ENCODE data around the gene UPF1. TPM values are rescaled to one million over a fixed set of nuclear protein-coding genes. Genes with fewer than 3 reads are reported as not detected.
A peak's percentile ranks its signal among the peaks of the same experiment; 100 is the strongest.

UPF1 gene
- polyA plus RNA-seq, 3 donors, result 2.6 to 43.7 (median 3.2) TPM

GRCh38 chr19:18867751-18868150, 36.0 kb downstream of the UPF1 start:
- no peak overlapping the region for H3K4me3 Mint-ChIP-seq
- Histone ChIP-seq H3K9ac (ENCODE audit: insufficient read depth, low read length, poor library complexity, severe bottlenecking) (no peak overlapping the region), H3K9me3 (replicated peaks in 1 of 2; ENCODE audit: control insufficient read depth in 1 of 2, insufficient read depth in 1 of 2, low read length in 2 of 2) (no peaks in the 10 kb centered on the region), H3K79me2 (ENCODE audit: insufficient read depth, low read length) (no peaks in the 10 kb centered on the region), H3K4me2 (replicated peaks; ENCODE audit: extremely low read depth, low read length, poor library complexity, severe bottlenecking) (no peak overlapping the region), H3K27ac (ENCODE audit: low read depth in 1 of 2, low read length in 2 of 2) (no peak overlapping the region), H4K20me1 (ENCODE audit: insufficient read depth, low read length) (peaks cover 63% of the 10 kb centered on the region), H3K36me3 (replicated peaks in 1 of 2; ENCODE audit: control insufficient read depth in 1 of 2, insufficient read depth in 2 of 2, low read length in 2 of 2) (peaks cover 46 to 55% of the 10 kb centered on the region in 2 donors), H3K4me3 (replicated peaks in 1 of 3; ENCODE audit: low read depth in 2 of 3, low read length in 3 of 3) (no peak overlapping the region), H2AFZ (ENCODE audit: insufficient read depth, low read depth, low read length, poor library complexity, severe bottlenecking) (no peak overlapping the region), H3K4me1 (ENCODE audit: control insufficient read depth in 1 of 2, insufficient read depth in 2 of 2, low read length in 2 of 2) (peaks cover 6 to 7% of the 10 kb centered on the region in 2 donors), H3K27me3 (ENCODE audit: control insufficient read depth in 2 of 2, insufficient read depth in 2 of 2, low read length in 2 of 2) (peaks cover 0 to 24% of the 10 kb centered on the region in 2 donors)
- H3K36me3 Mint-ChIP-seq, result peaks cover 53 to 57% of the 10 kb centered on the region in 2 donors
- H3K27me3 Mint-ChIP-seq (ENCODE audit: low read depth in 3 of 3), result peaks cover 30 to 43% (median 33%) of the 10 kb centered on the region in 3 donors
- no peak overlapping the region for H3K27ac Mint-ChIP-seq
- intact Hi-C loops (cut with micrococcal nuclease), result no loop called here
- no peak for DNase-seq
- H3K9me3 Mint-ChIP-seq, result peaks cover 0 to 5% (median 1%) of the 10 kb centered on the region in 7 donors
- no peak for TF ChIP-seq CTCF (IDR thresholded peaks at IDR 0.05)
- WGBS (ENCODE audit: insufficient coverage), result 95% methylated on average over 23 of the region's 23 CpGs
- H3K4me1 Mint-ChIP-seq, result peaks cover 4% of the 10 kb centered on the region

- no peak overlapping the region for H3K27ac ChIP-seq (ENCODE audit: low read depth in 1 of 2, low read length in 2 of 2)
- peaks cover 55% of the 10 kb centered on the region for H4K20me1 ChIP-seq (ENCODE audit: insufficient read depth, low read length)
- Mint-ChIP-seq H3K27me3 (ENCODE audit: low read depth in 3 of 3) (peaks cover 31 to 43% (median 33%) of the 10 kb centered on the region in 3 donors), H3K4me3 (peak overlapping the region in 1 of 2 donors; percentile 42), H3K36me3 (peaks cover 48 to 49% of the 10 kb centered on the region in 2 donors), H3K9me3 (peaks cover 0 to 5% (median 1%) of the 10 kb centered on the region in 7 donors), H3K27ac (no peak overlapping the region), H3K4me1 (peaks cover 4% of the 10 kb centered on the region)
- H3K36me3 ChIP-seq (replicated peaks in 1 of 2; ENCODE audit: control insufficient read depth in 1 of 2, insufficient read depth in 2 of 2, low read length in 2 of 2), result peaks cover 39 to 47% of the 10 kb centered on the region in 2 donors
- peaks cover 0 to 24% of the 10 kb centered on the region in 2 donors for H3K27me3 ChIP-seq (ENCODE audit: control insufficient read depth in 2 of 2, insufficient read depth in 2 of 2, low read length in 2 of 2)
- TF ChIP-seq CTCF (IDR thresholded peaks at IDR 0.05), result no peak
- peaks cover 6 to 7% of the 10 kb centered on the region in 2 donors for H3K4me1 ChIP-seq (ENCODE audit: control insufficient read depth in 1 of 2, insufficient read depth in 2 of 2, low read length in 2 of 2)
- H3K9me3 ChIP-seq (replicated peaks in 1 of 2; ENCODE audit: control insufficient read depth in 1 of 2, insufficient read depth in 1 of 2, low read length in 2 of 2), result no peaks in the 10 kb centered on the region
- intact Hi-C loops (cut with micrococcal nuclease), result no loop called here
- no peak overlapping the region for H3K9ac ChIP-seq (ENCODE audit: insufficient read depth, low read length, poor library complexity, severe bottlenecking)
- no peaks in the 10 kb centered on the region for H3K79me2 ChIP-seq (ENCODE audit: insufficient read depth, low read length)
- no peak overlapping the region for H3K4me3 ChIP-seq (replicated peaks in 1 of 3; ENCODE audit: low read depth in 2 of 3, low read length in 3 of 3)
- no peak for DNase-seq
- H2AFZ ChIP-seq (ENCODE audit: insufficient read depth, low read depth, low read length, poor library complexity, severe bottlenecking), result no peak overlapping the region
- WGBS (ENCODE audit: insufficient coverage), result 72% methylated on average over 70 of the region's 77 CpGs
- no peak overlapping the region for H3K4me2 ChIP-seq (replicated peaks; ENCODE audit: extremely low read depth, low read length, poor library complexity, severe bottlenecking)
These were observed 36.7 kb downstream of the UPF1 start for GRCh38 chr19:18868380-18869022.

Measured in CD14-positive monocyte (primary cell).